CD4-positive, alpha-beta T cell treated with Interferon alpha-2 for 1 hour (primary cell): ENCODE data around the gene ACSBG1.
"Not testable (repeated sequence)": the region's sequence is repeated elsewhere in the genome, so short reads cannot be mapped to it uniquely, and the experiment has no call there.

ENCODE experiments used
- DNase-seq, 2 donors: peaks; one replicate each; pipeline ENCODE4 v3.0.0-alpha.2; 2020 to 2022

Gene ACSBG1

GRCh38 chr15:78162038-78162437 is 72.3 kb downstream of the ACSBG1 start:
- peak in 1 of 2 donors; percentile 34 for DNase-seq

GRCh38 chr15:78159395-78159794 is 75.0 kb downstream of the ACSBG1 start:
- DNase-seq: no peak

DNA sequence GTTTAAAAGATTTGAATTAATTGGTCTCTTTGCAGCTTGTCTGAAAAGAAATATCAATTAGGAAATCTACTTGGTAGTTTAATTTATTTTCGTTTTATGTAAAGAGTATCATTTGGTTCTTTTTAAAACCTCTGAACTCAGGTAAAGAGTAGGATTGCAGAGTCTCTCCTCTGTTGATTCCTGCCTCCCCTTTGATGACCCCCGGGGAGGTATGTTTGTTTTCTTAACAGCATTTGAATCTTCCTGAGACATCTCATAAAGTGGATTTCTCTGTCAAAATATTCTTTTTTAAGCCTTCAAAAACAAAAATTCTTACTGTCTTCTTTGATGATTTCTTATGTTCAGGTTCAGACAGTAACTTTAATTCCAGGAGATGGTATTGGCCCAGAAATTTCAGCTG is 77.2 kb downstream of the ACSBG1 start:
- DNase-seq: no peak

GRCh38 chr15:78156653-78157052 is 77.7 kb downstream of the ACSBG1 start:
- DNase-seq: no peak

- no peak for DNase-seq
These were observed 78.9 kb downstream of the ACSBG1 start for GRCh38 chr15:78155355-78155939.

- DNase-seq: no peak
These were observed 79.4 kb downstream of the ACSBG1 start for GRCh38 chr15:78154955-78155354.

- DNase-seq: not testable (repeated sequence)
These were observed 83.3 kb downstream of the ACSBG1 start for GRCh38 chr15:78151075-78151474.

GRCh38 chr15:78149805-78150751 is 84.3 kb downstream of the ACSBG1 start:
- no peak for DNase-seq

DNA sequence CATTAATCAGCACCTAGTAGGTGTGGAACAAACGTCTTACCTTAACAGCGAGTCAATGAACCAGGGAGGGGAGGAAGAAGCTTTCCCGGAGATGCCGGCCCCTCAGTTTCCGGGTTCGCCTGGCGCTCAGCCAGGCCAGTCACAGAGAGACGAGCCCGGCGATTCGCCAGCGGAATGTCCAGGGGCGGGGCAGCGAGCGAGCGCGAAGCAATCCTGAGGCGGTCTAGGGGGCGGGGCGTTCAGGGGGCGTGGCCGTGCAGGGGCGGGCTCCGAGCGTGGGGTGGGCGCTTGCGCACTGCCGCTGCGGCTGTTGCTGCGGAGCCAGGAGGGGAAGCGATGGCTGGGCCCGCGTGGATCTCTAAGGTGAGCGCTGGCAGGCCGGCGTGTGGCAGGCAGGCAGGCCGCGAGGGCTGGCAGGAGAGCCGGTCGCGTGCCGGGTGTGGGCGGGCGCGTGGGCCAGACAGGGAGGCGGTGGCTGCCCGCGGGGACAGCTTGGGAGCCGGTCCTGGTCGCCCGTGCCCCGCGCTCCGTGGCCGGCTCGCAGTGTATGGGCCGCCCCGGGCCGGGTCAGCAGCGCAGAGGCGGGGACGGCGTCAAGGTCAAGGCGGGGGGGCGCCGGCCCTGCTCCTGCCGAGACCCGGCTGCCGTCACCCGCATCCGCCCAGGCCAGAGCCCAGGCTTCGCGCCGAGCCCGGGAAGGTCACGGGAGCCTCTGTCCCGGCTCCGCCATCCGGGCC is 85.1 kb downstream of the ACSBG1 start, which contains the start of gene IDH3A:
IDH3A (plus strand) TSS at position 295 of the 737 bp plus-strand sequence; CDS start at position 337, 42 bp downstream.
- DNase-seq: peak; percentile 98 to 99

DNA sequence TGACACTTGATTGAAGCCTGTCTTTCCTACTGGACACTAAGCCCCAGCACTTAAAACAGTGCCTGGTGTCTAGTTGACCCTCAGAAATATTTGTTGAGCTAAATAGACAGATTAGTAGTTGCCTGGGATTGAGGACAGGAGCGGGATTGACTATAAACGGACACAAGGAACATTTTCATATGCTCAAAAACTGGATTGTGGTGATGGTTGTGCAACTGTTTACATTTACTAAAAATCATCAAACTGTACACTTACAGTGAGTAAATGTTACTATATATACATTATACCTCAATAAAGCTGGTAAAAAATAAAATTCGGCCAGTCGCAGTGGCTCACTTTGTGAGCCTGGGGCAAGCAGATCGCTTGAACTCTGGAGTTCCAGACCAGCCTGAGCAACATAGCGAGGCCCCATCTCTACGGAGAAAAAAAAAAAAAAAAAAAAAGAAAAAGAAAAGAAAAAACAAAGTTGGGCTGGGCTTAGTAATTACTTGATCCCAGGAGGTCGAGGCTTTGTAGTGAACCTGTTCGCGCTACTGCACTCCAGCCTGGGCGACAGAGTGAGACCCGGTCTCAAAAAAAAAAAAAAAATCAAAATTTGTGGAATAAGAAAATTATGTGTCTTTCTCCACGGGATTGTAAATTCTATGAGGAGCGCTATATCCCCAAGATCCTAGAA is 85.8 kb downstream of the ACSBG1 start:
- DNase-seq: no peak

DNA sequence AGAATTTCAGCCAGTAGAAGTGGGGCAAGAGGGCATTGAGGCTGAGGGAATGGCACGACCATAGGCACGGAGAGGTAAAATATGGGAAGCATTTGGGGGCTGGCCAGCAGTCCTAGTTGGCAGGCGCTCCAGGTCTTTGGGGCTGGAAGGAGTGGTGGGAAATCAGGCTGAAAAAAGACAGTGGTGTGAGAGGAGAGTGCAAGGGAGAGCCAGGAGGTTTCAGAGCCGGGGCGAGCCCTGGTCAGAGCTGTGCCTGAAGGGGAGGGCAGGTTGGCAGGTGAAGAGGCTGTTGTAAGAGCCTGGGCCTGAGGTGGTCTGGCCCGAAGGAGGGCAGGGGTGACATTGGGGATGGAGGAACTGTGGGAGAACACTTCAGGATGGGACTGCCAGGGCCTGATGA is 86.8 kb downstream of the ACSBG1 start:
- no peak for DNase-seq

DNA sequence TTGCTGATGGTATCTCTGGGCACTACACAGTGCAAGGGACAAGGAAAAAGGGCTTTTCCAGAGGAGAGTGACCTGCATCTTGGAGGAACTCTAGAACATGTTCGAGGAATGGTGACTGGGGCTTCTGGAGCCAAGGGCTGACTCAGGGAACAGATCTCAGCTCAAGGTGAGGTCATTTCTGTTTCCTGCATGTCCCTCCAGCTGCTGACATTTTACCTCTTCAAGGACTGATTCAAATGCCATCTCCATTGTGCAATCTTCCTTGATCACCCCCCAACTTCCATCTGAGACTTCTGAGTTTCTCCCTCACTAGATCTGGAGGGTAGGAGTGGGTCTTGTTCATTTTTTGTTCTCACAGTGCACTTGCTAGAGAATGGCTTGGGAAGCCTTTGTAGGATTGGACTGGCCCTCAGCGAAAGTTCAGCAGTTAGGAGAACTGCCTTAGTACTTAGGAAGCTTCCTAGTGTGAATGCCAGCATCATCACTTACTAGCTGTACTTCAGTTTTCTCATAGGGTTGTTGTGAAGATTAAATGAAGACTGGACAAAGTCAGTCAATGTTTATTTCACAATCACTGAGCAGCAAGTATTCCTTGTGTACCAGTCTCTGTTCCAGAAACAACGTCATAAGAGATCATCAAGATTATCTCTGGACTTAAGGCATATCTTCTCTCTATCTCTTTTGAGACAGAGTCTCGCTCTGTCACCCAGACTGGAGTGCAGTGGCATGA is 87.8 kb downstream of the ACSBG1 start:
- no peak for DNase-seq

- no peak for DNase-seq
These were observed 92.0 kb downstream of the ACSBG1 start for GRCh38 chr15:78142332-78142731.

- no peak for DNase-seq
These were observed 94.1 kb downstream of the ACSBG1 start for GRCh38 chr15:78140292-78140691.

GRCh38 chr15:78139578-78139977 is 94.8 kb downstream of the ACSBG1 start:
- DNase-seq: no peak

- DNase-seq: no peak
These were observed 100.6 kb downstream of the ACSBG1 start for GRCh38 chr15:78133801-78134200.

GRCh38 chr15:78131295-78132061 is 102.9 kb downstream of the ACSBG1 start, which contains the start of gene CIB2:
CIB2 (minus strand) TSS chr15:78131445; CDS start chr15:78131215, 230 bp downstream.
- peak; percentile 78 to 84 for DNase-seq

DNA sequence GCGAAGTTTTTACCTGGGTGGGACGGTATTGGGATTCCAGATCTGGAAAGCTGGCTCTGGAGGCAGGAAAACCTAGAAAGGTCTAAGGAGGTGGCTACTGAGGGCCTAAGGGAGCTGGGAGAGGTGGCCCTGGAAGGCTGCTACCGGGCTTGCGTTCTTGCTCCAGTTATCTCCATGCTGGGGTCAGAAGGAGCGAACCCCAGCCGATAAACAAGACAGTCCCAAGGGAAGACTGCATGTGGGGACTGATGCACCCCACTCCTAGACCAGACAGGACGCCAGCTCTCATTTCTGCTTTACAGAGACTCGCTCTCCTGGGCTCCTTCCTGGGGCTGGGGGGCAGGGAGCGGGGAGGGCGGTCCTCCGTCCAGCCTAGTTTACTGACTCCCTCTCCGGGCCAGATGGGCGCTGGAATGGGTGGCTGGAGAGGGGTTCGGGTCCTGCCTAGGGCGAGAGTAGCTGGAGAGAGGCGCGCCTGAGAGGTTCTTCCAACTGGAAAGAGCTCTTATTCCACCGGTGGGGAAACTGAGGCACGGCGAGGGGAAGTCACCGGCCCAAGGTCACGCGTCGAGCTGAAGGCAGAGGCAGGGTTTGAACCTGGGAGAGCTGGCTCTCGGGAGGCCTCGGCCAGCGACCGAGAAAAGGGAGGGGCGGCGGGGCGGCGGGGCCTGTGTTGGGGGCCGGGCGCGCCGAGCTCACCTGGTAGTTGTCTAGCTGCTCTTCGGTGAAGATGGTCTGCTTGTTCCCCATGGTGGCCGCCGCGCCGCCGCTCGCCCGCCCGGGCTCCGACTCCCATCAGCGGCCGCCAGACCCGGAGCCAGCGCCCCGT is 103.7 kb downstream of the ACSBG1 start:
- no peak for DNase-seq

DNA sequence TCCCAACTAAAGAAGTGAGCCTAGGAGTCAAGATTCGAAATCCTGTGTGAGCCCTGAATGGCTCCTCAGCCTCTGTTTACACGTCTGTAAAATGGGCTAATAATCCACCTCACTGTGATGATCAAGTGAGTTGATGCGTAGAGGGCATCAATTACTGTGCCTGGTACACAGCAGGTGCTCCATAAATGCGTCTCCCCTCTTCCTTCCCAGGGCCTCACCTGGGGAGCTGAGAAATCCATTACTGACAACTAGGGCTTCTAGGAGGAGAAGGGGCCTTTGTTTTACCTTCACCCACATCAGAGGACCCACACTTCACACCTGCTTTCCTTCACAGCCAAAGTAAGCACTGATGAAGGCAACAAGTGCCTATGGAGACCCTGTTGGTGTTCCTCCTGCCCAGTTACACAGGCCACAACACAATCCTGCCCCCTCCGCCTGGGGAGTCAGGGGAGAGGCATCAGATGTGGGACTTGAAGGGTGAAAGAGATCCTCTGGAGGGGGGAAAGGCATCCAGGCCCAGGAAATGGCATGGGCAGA is 104.5 kb downstream of the ACSBG1 start:
- no peak for DNase-seq
